ES-I3 (cell line): Measurements from ENCODE around the gene NPPC.

Experiments used
- H3K36me3 ChIP-seq: 2 replicates; pipeline ENCODE4 v1.6.1; 2013; ENCODE audit warnings: mild to moderate bottlenecking, low read length, control low read depth, moderate library complexity; ENCODE audit not compliant: insufficient read depth
- H3K4me1 ChIP-seq: 2 replicates; pipeline ENCODE4 v1.6.1; 2013; ENCODE audit warnings: mild to moderate bottlenecking, control low read depth, low read length; ENCODE audit not compliant: insufficient read depth
- H3K9ac ChIP-seq: 2 replicates; pipeline ENCODE4 v1.6.1; 2013; ENCODE audit warnings: low read depth, mild to moderate bottlenecking, low read length, moderate library complexity
- H3K9me3 ChIP-seq: 2 replicates; pipeline ENCODE4 v1.6.1; 2013; ENCODE audit warnings: mild to moderate bottlenecking, low read length, moderate library complexity; ENCODE audit not compliant: control insufficient read depth, insufficient read depth

NPPC gene

DNA sequence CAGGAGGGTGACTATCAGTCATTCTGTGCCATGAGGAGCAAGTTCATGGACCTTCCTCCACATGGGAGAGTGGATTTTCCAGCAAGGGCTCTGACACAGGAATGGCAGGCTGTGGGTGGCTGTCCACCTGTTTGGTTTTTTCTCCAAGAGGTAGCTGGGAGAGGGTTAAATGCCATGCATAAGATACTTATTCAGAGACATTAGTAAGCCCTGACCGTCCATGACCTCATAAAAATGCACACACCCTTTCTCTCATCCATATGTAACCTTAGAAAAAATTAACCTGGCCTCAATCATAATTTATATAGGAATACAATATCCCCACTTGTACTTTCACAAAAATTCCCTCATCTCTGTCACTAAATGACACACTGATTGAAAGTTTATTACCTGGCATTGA is 51.3 kb downstream of the NPPC start:
- H3K36me3 ChIP-seq = no peaks in the 10 kb centered on the region
- H3K4me1 ChIP-seq = no peaks in the 10 kb centered on the region; the same call in 1 of the 2 replicates
- no peaks in the 10 kb centered on the region for H3K9me3 ChIP-seq
- H3K9ac ChIP-seq = no peak overlapping the region
